Activated B cell treated with CpG ODN at 0.5 μM for 24 hours (primary cell): Measurements from ENCODE around the gene C17orf67. TPM values are rescaled to one million over a fixed set of nuclear protein-coding genes. Genes with fewer than 3 reads are reported as not detected.
A peak's percentile ranks its signal among the peaks of the same experiment; 100 is the strongest.

Experiments
- ATAC-seq: fragments of 200-7000 bp; cut with Tn5 transposase; one replicate; pipeline ENCODE4 v1.10.0; 2021; ENCODE audit warnings: low read depth, mild to moderate bottlenecking, moderate library complexity
- CTCF ChIA-PET: fragments of 350-600 bp; sonication (Branson Sonifier 250); formaldehyde crosslinking; loops from one replicate; lab custom pipeline; 2021; ENCODE audit warnings: antibody characterized with exemption; lab: Charles Lee
- POLR2A ChIA-PET: fragments of 350-600 bp; sonication (Branson Sonifier 250); formaldehyde crosslinking; loops from one replicate; lab custom pipeline; 2021; ENCODE audit warnings: antibody characterized with exemption; lab: Charles Lee
- DNase-seq: peaks from one replicate; pipeline ENCODE4 v3.0.0; 2022
- H3K27ac Mint-ChIP-seq: one replicate; pipeline ENCODE4 v1.8.0; 2020; ENCODE audit warnings: mixed read lengths
- H3K27me3 Mint-ChIP-seq: one replicate; pipeline ENCODE4 v1.8.0; 2021; ENCODE audit warnings: mixed read lengths
- H3K36me3 Mint-ChIP-seq: one replicate; pipeline ENCODE4 v1.8.0; 2021; ENCODE audit warnings: low read depth, mixed read lengths
- H3K4me1 Mint-ChIP-seq: one replicate; pipeline ENCODE4 v1.8.0; 2021; ENCODE audit warnings: mixed read lengths
- H3K4me3 Mint-ChIP-seq: one replicate; pipeline ENCODE4 v1.8.0; 2020; ENCODE audit warnings: mild to moderate bottlenecking, mixed read lengths
- H3K9me3 Mint-ChIP-seq: one replicate; pipeline ENCODE4 v1.8.0; 2020; ENCODE audit warnings: mixed read lengths
- intact Hi-C: fragments of 100-400 bp; cut with micrococcal nuclease; formaldehyde crosslinking; loops from one replicate; pipeline ENCODE4 v1.15.1; 2024
- total RNA-seq: library from RNA; stranded (reverse); gene quantifications from 2 replicates; pipeline ENCODE4 v1.2.3, GENCODE V29; 2022
- TF ChIP-seq, protein P1 (sequence below): fragments of 200-600 bp; IDR thresholded peaks from one replicate; pipeline ENCODE4 v1.8.0; 2022; ENCODE audit warnings: antibody characterized with exemption, mild to moderate bottlenecking

Gene C17orf67, protein sequence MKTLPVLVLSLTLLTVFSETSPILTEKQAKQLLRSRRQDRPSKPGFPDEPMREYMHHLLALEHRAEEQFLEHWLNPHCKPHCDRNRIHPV
- total RNA-seq = 3.3 and 4.0 TPM in 2 replicates

DNA sequence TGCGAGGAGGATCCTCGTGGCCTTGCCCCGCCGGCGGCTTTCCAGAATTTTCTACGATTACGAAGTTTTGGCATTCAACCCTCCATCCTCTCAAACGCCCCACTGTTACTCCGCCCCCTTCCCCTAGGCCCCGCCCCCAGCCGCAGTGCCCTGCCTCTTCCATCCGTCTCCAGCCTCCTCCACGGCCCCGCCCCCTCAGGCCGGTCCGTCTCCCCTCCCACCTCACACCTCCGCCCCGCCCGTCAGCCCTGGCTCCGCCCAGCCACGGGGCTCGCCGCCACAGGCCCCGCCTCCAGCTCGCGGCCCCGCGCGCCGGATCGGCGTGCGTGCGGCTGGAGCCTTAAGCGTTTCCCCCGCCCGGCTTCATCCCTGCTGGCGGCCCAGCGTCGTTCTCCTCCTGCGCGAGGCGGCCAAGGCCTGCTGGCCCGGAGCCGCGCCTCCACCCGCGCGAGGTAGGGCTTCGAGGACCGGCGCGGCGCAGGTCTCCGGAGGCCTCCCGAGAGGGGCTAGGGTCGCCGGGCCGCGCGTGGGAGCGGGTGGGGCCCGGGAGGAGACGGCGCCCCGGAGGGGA, at the start of gene C17orf67, which contains the start of gene DGKE:
Gene C17orf67, minus strand, starts transcription at position 112 of the 571 bp plus-strand sequence. CDS start 18,110 bp downstream, outside the sequence.
Gene DGKE, plus strand, starts transcription at position 343 of the 571 bp plus-strand sequence. CDS start 645 bp downstream, outside the sequence.
- peaks cover 32% of the 10 kb centered on the region for H3K36me3 Mint-ChIP-seq
- no peaks in the 10 kb centered on the region for H3K9me3 Mint-ChIP-seq
- ATAC-seq = peak; percentile 92
- peak; percentile 99 for DNase-seq
- POLR2A ChIA-PET = interaction anchor here (0.7 to 2.5 kb wide), 7 partner anchors 9 to 782 kb away, joined by 3 to 12 read pairs (median 4); partner anchors contain the start of genes AKAP1 and SCPEP1
- intact Hi-C loops = loop anchor here (1.0 to 10.0 kb wide), 9 partner anchors 15 to 1173 kb away; partner anchors contain the start of genes AKAP1, COIL, MRPS23 and MSI2
- peak within 1 kb of the TSS; percentile 93 for H3K4me3 Mint-ChIP-seq
- CTCF ChIA-PET = interaction anchor here (3.5 kb wide), 1 partner anchor 14 kb away, joined by 14 read pairs; no protein-coding TSS in a partner anchor
- H3K4me1 Mint-ChIP-seq = peaks cover 42% of the 10 kb centered on the region
- TF ChIP-seq, protein P1, sequence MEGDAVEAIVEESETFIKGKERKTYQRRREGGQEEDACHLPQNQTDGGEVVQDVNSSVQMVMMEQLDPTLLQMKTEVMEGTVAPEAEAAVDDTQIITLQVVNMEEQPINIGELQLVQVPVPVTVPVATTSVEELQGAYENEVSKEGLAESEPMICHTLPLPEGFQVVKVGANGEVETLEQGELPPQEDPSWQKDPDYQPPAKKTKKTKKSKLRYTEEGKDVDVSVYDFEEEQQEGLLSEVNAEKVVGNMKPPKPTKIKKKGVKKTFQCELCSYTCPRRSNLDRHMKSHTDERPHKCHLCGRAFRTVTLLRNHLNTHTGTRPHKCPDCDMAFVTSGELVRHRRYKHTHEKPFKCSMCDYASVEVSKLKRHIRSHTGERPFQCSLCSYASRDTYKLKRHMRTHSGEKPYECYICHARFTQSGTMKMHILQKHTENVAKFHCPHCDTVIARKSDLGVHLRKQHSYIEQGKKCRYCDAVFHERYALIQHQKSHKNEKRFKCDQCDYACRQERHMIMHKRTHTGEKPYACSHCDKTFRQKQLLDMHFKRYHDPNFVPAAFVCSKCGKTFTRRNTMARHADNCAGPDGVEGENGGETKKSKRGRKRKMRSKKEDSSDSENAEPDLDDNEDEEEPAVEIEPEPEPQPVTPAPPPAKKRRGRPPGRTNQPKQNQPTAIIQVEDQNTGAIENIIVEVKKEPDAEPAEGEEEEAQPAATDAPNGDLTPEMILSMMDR = no peak
- no peaks in the 10 kb centered on the region for H3K27me3 Mint-ChIP-seq
- H3K27ac Mint-ChIP-seq = peak within 1 kb of the TSS; percentile 88

DNA sequence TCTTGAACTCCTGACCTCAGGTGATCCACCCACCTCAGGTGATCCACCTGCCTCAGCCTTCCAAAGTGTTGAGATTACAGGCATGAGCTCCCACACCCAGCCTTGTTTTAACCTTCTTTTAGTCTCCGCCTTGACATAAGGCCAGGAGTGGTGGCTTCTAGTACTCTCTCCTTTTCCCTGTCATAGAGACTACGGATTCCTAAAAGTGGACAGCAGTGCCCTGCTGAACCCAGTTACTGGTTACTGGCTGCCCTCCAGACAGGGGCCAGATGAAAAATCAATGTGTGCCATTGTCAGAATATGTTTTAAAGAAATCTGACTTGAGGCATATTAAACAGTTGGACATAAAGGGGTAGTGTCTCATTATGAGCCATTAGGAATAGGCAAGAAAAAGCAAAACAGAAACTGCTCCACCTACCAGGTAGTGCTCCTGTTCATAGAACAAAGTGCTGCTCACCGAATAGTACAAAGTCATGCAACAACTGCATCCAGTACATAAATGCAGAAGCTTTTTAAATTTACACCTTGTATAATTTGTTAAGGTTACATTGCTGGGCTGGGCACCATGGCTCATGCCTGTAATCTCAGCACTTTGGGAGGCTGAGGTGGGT, 48.1 kb upstream of the C17orf67 start:
- Mint-ChIP-seq H3K36me3 (peaks cover 11% of the 10 kb centered on the region), H3K4me1 (peaks cover 8% of the 10 kb centered on the region), H3K27me3 (no peaks in the 10 kb centered on the region), H3K9me3 (peaks cover 2% of the 10 kb centered on the region), H3K4me3 (no peak overlapping the region), H3K27ac (no peak overlapping the region)
- ChIA-PET CTCF (no interaction called here), POLR2A (no interaction called here)
- TF ChIP-seq, protein P1 = no peak
- intact Hi-C loops = no loop called here
- no peak for ATAC-seq
- DNase-seq = no peak

DNA sequence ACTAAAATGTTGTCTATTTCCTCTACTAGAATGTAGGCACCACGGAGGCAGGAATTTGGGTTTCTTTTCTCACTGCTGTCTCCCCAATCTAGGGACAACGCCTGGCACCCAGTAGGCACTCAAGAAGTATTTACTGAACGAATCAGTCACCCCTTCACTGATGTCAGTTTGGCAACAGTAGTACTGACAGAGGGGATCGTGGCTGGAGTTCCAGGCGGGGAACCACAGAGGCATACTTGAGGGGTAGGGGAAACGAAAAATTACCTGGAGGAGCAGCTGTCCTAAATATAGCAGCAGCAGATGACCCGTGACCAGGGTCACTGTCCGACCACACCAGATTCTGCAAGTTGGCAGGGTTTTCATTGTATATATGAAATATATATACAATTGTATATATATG, 46.9 kb upstream of the C17orf67 start:
- Mint-ChIP-seq H3K27ac (no peak overlapping the region), H3K4me1 (peaks cover 8% of the 10 kb centered on the region), H3K4me3 (no peak overlapping the region), H3K9me3 (peaks cover 2% of the 10 kb centered on the region), H3K27me3 (no peaks in the 10 kb centered on the region), H3K36me3 (peaks cover 2% of the 10 kb centered on the region)
- intact Hi-C loops = no loop called here
- TF ChIP-seq, protein P1 = no peak
- ChIA-PET CTCF (no interaction called here), POLR2A (no interaction called here)
- ATAC-seq (no peak), DNase-seq (no peak)

DNA sequence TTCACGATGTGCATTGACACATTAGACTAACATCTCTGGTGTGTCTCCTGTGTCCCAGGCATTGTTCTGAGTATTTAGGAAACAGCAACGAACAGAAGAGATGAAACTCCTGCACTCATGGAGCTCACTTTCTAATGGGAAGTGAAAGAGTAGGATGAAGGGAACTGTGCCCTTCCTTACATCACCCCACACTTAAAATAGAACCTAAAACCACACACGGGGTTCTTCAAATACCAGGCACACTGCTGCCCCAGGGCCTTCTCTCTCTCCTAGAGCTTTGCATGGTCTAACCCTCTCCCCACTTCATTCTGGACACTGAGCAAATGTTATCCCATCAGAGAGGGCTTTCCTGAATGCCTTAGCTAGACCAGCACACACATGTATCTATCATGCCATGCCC, 46.4 kb upstream of the C17orf67 start:
- TF ChIP-seq, protein P1 = no peak
- intact Hi-C loops = no loop called here
- H3K27ac Mint-ChIP-seq = no peak overlapping the region

DNA sequence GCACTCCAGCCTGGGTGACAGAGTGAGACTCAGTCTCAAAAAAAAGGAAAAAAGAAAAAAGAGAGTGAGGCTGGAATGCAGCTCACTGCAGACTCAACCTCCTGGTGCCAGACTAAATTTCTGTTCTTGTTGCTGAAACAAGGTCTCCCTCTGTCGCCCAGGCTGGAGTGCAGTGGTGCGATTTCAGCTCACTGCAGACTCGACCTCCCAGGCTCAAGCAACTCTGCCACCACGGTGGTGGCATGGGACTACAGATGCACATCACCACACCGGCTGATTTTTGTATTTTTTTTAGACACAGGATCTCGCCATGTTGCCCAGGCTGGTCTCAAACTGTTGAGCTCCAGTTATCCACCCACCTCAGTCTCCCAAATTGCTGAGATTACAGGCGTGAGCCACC, 45.6 kb upstream of the C17orf67 start:
- H3K9me3 Mint-ChIP-seq = peaks cover 2% of the 10 kb centered on the region
- TF ChIP-seq, protein P1 = no peak
- DNase-seq (no peak), ATAC-seq (no peak)
- H3K36me3 Mint-ChIP-seq = no peaks in the 10 kb centered on the region
- no peak overlapping the region for H3K27ac Mint-ChIP-seq
- H3K27me3 Mint-ChIP-seq = no peaks in the 10 kb centered on the region
- H3K4me1 Mint-ChIP-seq = peaks cover 8% of the 10 kb centered on the region
- intact Hi-C loops = no loop called here
- CTCF ChIA-PET = interaction anchor here (1.2 kb wide), 1 partner anchor 8 kb away, joined by 3 read pairs; no protein-coding TSS in a partner anchor
- no peak overlapping the region for H3K4me3 Mint-ChIP-seq
- POLR2A ChIA-PET = interaction anchor here (0.6 kb wide), 2 partner anchors 10 to 12 kb away, joined by 3 to 6 read pairs; no protein-coding TSS in a partner anchor

More for the DNA sequence above, 46.4 kb upstream of the C17orf67 start:
- ATAC-seq = no peak
- Mint-ChIP-seq H3K4me3 (no peak overlapping the region), H3K9me3 (peaks cover 2% of the 10 kb centered on the region), H3K4me1 (peaks cover 8% of the 10 kb centered on the region), H3K36me3 (no peaks in the 10 kb centered on the region), H3K27me3 (no peaks in the 10 kb centered on the region)
- CTCF ChIA-PET = no interaction called here
- DNase-seq = no peak
- POLR2A ChIA-PET = no interaction called here
